CD4-positive, alpha-beta T cell treated with Interleukin-6 at 100 ng/mL for 8 hours (primary cell): Measurements from ENCODE around the gene BMPR1B.
"Not testable (repeated sequence)": the region's sequence is repeated elsewhere in the genome, so short reads cannot be mapped to it uniquely, and the experiment has no call there.

Source experiments
- DNase-seq: peaks from one replicate; pipeline ENCODE4 v3.0.0-alpha.2; 2020; ENCODE audit warnings: mixed read lengths, low spot score

Gene BMPR1B

GRCh38 chr4:95091272-95091671 is 333.5 kb downstream of the BMPR1B start:
- no peak for DNase-seq

- DNase-seq: no peak
Measured at GRCh38 chr4:95092766-95093165, 335.0 kb downstream of the BMPR1B start.

- no peak for DNase-seq
Measured at GRCh38 chr4:95093460-95093859, 335.7 kb downstream of the BMPR1B start.

DNA sequence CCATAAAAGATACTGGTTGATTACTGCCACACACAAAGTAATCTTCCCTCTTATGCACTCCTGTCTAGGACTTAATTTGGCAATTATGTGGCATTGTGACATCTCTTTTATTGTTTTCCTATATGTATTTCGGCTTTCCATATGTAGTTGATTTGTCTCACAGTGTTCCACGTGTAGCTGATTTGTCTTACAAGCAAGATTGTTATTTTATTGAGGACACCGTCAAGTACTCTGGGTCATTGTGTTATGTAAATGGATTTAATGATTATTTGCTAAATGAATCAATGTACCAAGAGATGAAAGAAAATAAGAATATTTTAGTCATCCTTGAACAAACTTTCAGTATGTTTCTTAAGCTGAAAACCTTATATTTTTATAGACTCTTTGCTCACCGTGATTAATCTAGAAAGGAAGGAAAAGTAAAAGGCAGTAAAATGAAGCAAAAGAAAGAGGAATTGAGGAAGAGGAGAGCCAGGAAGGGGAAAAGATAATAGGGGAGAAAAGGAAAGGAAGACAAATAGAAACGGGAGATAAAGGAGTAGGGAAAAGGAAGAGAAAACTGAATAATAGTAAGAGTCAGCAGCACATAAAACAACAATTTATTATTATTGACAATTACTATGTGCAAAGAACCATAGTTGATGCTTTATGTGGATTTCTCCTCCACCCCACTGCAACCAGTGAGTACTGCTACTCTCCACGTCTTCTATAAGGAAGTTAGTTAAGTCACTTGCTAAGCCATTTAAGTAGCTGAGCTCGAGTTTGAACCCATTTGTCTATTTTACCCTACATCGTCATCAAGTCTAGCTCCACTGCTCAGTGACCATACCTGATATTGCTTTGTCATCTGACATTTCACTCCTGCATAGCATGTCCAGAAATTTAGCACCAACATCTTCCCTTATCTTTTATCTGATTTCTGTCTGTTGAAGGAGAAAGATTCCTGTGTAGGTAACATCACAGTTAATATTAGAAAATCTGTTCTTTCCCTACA is 336.5 kb downstream of the BMPR1B start:
- DNase-seq: no peak

- no peak for DNase-seq
Measured at GRCh38 chr4:95095348-95095974, 337.7 kb downstream of the BMPR1B start.

- DNase-seq: no peak
Measured at GRCh38 chr4:95102162-95102790, 344.5 kb downstream of the BMPR1B start.

DNA sequence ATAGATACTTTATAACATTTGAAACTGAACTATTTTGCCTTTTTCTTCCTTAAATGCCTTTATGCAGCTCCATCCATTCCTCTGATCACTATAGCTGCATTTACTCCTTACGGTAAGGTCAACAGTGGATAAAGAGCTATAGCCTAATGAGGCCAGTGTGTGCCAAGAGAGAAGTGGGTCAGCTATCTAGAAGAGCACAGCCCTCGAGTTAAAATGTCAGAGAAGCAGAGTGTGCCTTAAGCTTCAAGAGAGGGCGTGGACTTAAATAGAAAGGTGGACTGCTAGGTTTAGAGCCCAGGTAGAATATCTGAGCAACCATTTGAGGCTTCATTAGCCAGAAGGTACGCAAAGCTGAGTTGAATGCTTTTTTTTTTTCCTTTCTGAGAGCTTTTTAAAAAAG is 347.4 kb downstream of the BMPR1B start:
- no peak for DNase-seq

- DNase-seq: no peak
Measured at GRCh38 chr4:95105983-95106382, 348.2 kb downstream of the BMPR1B start.

GRCh38 chr4:95106408-95106928 is 348.7 kb downstream of the BMPR1B start:
- DNase-seq: no peak

DNA sequence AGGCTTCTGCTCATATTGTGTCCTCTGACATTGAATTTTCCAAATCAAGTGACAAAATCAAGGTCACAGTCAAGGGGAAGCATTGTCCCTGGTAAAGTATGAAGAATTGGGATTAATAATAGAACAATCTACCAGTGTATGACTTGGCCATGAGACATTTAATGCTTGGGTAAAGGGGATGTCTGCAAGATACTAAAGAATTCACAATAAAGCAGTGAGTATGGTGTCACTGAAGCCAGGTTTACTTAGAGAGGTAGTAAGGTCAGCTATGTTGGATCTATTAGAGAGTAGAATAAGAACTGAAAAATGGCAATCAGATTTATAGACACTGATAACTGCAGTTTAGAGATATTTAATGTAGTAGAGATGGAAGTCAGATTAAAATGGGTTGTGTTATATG is 349.2 kb downstream of the BMPR1B start:
- DNase-seq: no peak

DNA sequence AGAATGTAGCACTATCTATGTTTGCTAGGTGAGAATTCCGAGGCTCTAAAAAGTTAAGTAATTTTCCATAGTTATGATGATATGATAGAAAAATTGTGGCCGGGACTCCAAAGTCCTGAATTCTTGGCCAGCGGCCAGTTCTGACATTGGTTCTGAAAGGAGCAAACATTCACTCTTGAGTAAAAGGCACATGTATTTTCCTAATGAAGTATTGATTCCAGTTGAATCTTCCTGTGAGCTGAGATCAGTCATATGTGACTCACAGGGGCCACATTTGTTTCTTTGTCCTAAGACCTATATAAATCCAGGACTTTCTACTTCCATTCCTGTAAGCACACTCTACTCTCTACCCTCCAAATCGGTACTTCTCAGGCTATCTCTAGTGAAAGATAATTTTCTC is 349.9 kb downstream of the BMPR1B start:
- DNase-seq: no peak

GRCh38 chr4:95108883-95109421 is 351.2 kb downstream of the BMPR1B start:
- no peak for DNase-seq

DNA sequence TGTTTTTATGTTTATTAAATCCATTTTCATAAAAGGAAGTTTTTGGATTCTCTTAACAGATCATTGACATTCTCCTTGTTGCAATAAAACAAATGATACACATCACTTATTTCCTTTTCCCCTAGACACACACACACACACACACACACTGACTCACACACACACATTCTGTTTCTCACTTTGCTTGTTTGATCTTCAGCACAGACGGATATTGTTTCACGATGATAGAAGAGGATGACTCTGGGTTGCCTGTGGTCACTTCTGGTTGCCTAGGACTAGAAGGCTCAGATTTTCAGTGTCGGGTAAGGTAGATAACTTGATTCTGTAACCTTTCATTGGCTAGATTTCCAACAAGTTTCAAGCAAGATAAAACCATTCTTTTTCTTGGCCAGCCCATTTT is 356.8 kb downstream of the BMPR1B start:
- DNase-seq: no peak

- no peak for DNase-seq
Measured at GRCh38 chr4:95118497-95118896, 360.7 kb downstream of the BMPR1B start.

GRCh38 chr4:95120456-95120855 is 362.7 kb downstream of the BMPR1B start:
- no peak for DNase-seq

DNA sequence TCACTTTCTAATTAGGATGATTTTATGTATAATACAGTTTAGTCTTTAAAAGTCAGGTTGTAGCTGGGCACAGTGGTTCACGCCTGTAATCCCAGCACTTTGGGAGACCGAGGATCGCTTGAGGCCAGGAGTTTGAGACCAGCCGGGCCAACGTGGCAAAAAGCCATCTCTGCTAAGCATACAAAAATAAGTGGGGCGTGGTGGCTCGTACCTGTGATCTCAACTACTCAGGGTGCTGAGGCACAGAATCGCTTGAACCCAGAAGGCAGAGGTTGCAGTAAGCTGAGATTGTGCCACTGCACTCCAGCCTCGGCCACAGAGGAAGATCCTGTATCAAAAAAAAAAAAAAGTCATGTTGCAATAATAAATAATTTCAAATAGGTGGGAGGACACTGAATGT is 364.2 kb downstream of the BMPR1B start:
- DNase-seq: no peak

DNA sequence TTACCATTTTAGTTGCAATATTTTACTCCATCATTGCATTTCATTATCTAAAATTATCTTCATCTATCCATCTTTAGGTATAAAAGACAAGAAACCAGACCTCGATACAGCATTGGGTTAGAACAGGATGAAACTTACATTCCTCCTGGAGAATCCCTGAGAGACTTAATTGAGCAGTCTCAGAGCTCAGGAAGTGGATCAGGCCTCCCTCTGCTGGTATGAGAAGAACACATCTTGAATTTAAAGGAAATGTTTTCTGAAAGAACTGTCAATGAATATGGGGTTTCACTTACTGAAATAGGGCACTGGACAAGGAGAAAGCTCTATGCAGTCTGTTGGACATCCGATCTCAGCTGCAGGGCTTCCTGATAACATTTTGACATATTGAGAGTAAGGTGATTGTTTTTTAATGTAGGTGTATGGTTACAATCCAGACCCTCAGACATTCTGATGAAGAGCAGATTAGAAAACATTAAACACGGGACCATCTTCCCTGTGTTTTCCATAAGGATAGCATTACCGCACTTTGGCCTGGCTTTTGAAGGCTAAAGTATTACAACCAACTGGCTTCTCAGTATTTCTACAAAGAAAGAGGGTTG is 367.2 kb downstream of the BMPR1B start:
- no peak for DNase-seq

DNA sequence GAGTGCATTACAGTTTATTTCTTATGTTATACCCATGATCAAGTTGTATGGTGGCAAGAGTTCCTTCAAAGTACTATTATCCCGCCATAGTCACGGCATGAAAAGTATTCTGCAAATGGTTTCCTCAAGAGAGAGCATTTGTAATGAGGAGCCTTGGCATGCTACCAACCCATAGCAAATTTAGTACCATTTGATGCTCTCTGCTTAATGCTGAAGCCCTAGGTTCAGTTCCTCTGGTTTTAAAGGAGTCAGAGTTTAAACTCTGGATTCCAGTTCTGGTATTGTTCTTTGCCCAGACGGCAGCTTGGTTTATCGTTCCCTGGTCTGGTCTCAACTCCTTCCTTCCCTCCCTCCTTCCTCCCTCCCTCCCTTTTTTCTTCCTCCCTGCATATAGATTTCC is 371.3 kb downstream of the BMPR1B start:
- DNase-seq: no peak

GRCh38 chr4:95129821-95130311 is 372.1 kb downstream of the BMPR1B start:
- DNase-seq: no peak

GRCh38 chr4:95134016-95134415 is 376.3 kb downstream of the BMPR1B start:
- DNase-seq: not testable (repeated sequence)

DNA sequence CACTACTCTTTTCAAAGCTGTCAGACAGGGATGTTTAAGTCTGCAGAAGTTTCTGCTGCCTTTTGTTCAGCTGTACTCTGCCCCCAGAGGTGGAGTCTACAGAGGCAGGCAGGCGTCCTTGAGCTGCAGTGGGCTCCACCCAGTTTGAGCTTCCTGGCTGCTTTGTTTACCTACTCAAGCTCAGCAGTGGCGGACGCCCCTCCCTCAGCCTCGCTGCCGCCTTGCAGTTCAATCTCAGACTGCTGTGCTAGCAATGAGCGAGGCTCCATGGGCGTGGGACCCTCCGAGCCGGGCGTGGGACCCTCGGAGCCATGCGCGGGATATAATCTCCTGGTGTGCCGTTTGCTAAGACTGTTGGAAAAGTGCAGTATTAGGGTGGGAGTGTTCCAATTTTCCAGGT is 381.7 kb downstream of the BMPR1B start:
- not testable (repeated sequence) for DNase-seq

DNA sequence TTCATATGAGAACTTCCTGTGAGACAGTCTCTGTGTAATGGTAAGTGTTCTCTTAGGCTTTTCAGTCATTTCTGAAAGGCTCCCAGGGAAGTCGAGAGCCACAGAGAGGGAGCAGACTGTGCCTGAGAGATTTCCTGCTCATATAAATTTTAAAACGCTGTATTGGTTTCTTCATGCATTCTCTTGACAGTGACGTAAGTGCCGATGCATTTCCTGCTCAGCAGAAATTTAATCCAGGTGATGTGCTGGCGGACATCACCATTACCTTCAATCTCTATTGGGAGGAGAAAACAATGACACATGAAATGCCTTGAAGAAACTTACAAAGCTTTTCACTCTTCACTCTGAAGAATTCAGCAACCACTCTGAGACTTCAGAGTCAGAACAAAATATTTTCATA is 383.6 kb downstream of the BMPR1B start:
- no peak for DNase-seq
